Measurements from ENCODE around the gene ECM2.

ECM2 gene

GRCh38 chr9:92482805-92483204 is 53.0 kb downstream of the ECM2 start:
- no peak for TF ChIP-seq CTCF (IDR thresholded peaks at IDR 0.05)

- TF ChIP-seq CTCF (IDR thresholded peaks at IDR 0.05): no peak
Observed at GRCh38 chr9:92482329-92482728, 53.5 kb downstream of the ECM2 start, which contains the start of gene ASPN. TSS of gene ASPN (minus strand) at chr9:92482506.

- no peak for TF ChIP-seq CTCF (IDR thresholded peaks at IDR 0.05)
Observed at GRCh38 chr9:92480986-92481633, 54.7 kb downstream of the ECM2 start.

- no peak for TF ChIP-seq CTCF (IDR thresholded peaks at IDR 0.05)
Observed at GRCh38 chr9:92480291-92480771, 55.5 kb downstream of the ECM2 start.

- TF ChIP-seq CTCF (IDR thresholded peaks at IDR 0.05): no peak
Observed at GRCh38 chr9:92479346-92479745, 56.4 kb downstream of the ECM2 start.

- TF ChIP-seq CTCF (IDR thresholded peaks at IDR 0.05): no peak
Observed at GRCh38 chr9:92478783-92479182, 57.0 kb downstream of the ECM2 start.

- TF ChIP-seq CTCF (IDR thresholded peaks at IDR 0.05): no peak
Observed at GRCh38 chr9:92476962-92477361, 58.8 kb downstream of the ECM2 start.

- no peak for TF ChIP-seq CTCF (IDR thresholded peaks at IDR 0.05)
Observed at GRCh38 chr9:92474587-92474986, 61.2 kb downstream of the ECM2 start.
